HG02870 (cell line): ENCODE data around the gene SF3B3.
"Not testable (repeated sequence)": the region's sequence is repeated elsewhere in the genome, so short reads cannot be mapped to it uniquely, and the experiment has no call there.

Source experiments
- ATAC-seq: cut with Tn5 transposase; IDR thresholded peaks from one replicate; pipeline ENCODE4 v1.9.1; 2021; ENCODE audit warnings: mild to moderate bottlenecking, moderate library complexity; ENCODE audit not compliant: unreplicated experiment

SF3B3 gene

GRCh38 chr16:70611785-70612303, 88.2 kb downstream of the SF3B3 start:
- ATAC-seq, result no peak

- ATAC-seq, result no peak
These were observed 89.3 kb downstream of the SF3B3 start for GRCh38 chr16:70612931-70613330.

GRCh38 chr16:70614208-70614951, 90.8 kb downstream of the SF3B3 start:
- ATAC-seq, result no peak

GRCh38 chr16:70615945-70616344, 92.3 kb downstream of the SF3B3 start:
- no peak for ATAC-seq

GRCh38 chr16:70621864-70622263, 98.2 kb downstream of the SF3B3 start:
- ATAC-seq, result not testable (repeated sequence)
